IPS-18c (cell line): ENCODE results near the gene SLC9B1.
"Not testable (repeated sequence)": the region's sequence is repeated elsewhere in the genome, so short reads cannot be mapped to it uniquely, and the experiment has no call there.

ENCODE experiments used
- H3K4me3 ChIP-seq: 2 replicates; pipeline ENCODE4 v1.7.0; 2013; ENCODE audit warnings: low read depth, mild to moderate bottlenecking, low read length, moderate library complexity; ENCODE audit not compliant: insufficient read depth
- H3K9me3 ChIP-seq: one replicate; pipeline ENCODE4 v1.6.1; 2013; ENCODE audit warnings: mild to moderate bottlenecking, low read length, moderate library complexity; ENCODE audit not compliant: control insufficient read depth, insufficient read depth

SLC9B1 gene

DNA sequence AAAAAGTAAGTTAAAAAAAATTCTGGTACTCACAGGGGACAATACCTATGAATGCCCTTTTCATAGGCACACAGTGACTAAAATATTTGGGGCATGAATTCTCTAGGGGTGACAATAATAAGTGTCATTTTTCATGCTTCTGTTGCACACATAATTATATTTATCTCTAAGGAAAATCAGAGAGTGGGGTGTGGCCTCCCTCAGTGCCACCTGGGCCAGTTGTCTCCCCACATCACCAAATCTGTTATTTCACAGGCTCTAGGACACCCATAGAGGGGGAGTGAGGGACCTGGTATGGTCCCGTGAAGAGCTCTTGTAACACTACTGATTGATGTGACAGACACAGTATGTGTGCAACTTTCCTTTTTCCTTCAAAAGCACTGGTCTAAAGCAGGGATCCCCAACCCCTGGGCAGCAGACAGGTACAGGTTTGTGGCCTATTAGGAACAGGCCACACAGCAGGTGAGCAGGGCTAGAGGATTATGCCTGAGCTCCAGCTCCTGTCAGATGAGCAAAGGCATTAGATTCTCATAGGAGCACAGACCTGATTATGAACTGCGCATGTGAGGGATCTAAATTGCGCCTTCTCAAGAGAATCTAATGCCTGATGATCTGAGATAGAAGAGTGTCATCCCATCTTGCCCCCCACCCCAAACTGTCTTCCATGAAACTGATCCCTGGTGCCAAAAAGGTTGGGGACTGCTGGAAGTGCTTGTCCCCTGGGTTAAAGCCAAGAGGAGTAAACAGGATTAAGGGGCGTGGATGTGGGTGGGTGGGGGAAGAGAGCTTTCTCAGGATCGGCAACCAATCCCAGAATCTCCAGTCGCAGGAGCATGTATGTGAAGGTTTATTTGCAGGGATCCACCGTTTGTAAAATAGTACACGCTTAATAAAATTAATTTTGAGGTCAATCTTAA, 856 bp downstream of the SLC9B1 start:
- H3K4me3 ChIP-seq, result peak overlapping the region; percentile 45; the same call in 1 of the 2 replicates
- no peaks in the 10 kb centered on the region for H3K9me3 ChIP-seq

DNA sequence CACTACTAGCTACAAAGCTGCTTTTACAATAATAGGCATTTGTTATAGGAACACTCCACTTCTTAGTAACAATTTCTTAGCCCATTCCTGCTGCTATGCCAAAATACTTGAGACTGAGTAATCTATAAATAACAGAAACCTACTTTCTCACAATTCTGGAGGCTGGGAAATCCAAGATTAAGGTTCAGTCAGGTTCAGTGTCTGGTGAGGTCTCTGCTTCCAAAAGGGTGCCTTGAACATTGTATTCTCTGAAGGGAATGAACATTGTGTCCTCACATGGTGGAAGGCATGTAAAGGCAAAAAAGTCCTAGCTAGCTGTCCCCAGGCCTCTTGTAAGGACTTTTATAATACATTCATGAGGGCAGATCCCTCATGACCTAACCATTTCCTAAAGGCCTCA, 7.0 kb downstream of the SLC9B1 start:
- no peaks in the 10 kb centered on the region for H3K9me3 ChIP-seq
- H3K4me3 ChIP-seq, result no peak overlapping the region

DNA sequence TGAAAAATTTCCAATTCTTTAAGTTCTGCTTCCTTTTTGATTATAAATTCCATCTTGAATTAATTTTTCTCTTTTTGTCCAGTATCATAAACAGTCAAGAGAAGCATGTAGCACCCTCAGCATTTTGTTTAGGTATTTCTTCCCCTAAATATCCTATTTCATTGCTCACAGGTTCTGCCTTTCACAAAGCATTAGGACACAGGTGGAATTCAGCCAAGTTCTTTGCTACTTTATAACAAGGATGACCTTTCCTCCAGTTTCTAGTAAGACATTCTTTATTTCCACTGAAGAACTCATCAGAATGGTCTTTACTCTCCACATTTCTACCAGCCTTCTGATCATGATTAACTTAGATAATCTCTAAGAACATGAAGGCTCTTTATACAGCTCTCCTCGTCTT, 7.4 kb downstream of the SLC9B1 start:
- Histone ChIP-seq H3K4me3 (no peak overlapping the region), H3K9me3 (no peaks in the 10 kb centered on the region)

DNA sequence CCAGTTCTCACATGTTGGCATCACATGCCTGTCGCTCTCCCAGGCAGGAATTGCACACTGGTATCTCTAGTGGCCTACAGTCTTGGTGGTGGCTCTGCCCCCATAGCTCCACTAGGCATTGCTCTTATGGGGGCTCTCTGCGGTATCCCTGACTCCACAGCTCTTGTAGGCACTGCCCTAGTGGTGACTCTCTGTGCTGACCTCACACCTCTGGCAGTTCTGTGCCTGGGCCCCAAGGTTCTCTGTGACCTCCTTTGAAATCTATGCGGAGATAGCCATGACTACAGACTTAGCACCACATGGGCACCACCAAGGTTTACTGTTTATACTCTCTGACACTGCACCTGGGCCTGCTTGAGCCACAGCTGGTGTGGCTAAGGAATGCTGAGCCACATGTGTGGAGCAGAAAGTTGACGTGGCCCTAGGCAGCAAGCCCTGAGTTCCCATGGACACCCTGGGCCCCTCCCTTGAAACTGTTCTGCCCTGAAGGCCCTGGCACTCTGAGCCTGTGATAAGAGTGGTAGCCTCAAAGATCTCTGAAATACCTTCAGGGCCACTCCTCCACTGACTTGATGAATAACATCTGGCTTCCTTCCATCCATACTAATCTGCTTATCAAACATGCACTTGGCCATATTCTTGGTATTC, 8.0 kb downstream of the SLC9B1 start:
- Histone ChIP-seq H3K9me3 (no peaks in the 10 kb centered on the region), H3K4me3 (no peak overlapping the region)

DNA sequence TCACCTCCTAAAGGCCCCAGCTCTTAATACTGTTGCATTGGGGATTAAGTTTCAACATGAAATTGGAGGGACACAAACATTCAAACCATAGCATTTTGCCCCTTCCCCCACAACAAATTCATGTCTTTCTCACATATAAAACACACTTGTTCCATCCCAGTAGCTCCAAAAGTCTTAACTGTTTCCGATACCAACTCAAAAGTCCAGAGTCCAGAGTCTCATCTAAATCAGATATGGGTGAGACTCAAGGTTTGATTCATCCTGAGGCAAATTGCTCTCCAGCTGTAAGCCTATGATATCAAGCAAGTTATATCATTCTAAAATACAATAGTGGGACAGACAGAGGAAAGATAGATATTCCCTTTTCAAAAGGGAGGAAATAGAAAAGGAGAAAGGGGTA, 8.7 kb downstream of the SLC9B1 start:
- no peaks in the 10 kb centered on the region for H3K9me3 ChIP-seq
- H3K4me3 ChIP-seq, result no peak overlapping the region

DNA sequence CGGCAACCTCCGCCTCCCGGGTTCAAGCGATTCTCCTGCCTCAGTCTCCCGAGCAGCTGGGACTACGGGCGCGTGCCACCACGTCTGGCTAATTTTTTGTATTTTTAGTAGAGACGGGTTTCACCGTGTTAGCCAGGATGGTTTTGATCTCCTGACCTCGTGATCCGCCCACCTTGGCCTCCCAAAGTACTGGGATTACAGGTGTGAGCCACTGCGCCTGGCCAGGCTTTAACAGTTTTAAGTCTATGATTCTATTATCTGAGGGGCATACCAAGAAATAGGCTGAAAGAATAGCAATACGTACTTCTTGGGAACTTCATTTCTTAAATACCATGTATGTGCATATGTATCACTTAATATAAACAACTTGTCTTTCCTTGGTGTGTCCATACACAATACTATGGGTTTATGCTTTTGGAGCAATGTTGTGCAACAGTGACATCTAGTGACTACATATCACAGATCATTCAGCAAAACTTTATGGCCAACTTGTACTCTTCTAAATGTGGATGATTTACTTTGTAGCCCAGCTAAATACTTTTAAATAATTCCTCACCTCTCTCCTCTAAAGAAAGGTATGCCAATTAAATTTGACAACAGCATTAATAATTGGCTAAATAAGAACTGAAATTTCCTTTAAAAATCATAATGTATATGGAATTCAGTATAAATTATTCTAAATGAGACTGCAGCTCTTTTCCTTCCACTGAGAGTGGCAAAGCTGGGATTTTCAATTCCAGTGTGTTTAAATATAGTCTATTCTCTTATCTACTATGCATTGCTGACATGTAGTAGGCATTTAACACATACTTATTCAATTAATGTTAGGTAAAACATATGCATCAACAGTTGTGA, 10.4 kb downstream of the SLC9B1 start:
- no peak overlapping the region for H3K4me3 ChIP-seq
- H3K9me3 ChIP-seq, result no peaks in the 10 kb centered on the region

DNA sequence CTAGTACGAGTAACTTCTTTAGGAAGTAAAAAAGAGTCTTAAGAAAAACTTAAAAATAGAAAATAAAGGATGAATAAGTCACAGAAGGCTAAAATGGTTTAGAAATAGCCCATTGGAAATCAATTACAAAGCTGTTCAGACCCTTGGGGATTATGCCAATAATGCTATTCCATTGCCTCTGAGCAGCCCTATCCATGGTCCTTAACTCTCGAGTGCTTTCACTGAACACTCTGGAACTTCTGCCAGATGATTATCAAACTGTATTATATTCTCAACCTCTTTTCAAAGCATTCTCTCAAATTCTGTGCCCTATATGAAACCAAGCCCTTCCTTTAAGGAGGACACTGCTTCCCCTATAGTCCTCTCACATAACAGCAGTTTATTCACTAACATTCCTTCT, 17.0 kb downstream of the SLC9B1 start:
- H3K4me3 ChIP-seq, result no peak overlapping the region

DNA sequence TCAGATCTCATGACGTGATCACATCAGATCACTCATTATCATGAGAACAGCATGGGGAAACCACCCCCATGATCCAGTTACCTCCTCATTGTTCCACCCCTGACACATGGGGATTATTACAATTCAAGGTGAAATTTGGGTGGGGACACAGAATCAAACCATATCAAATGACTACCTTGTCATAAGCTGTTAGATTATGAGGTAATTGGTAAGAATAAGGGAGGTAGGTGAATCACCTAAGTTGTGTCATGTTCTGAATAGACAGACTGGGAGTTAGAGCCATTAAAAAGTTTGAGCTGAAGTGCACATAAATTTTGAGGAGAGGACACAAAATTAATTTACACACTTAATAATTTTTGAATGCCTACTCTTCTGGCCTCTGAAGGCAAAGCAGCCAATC, 24.7 kb downstream of the SLC9B1 start:
- no peak overlapping the region for H3K4me3 ChIP-seq
- H3K9me3 ChIP-seq, result no peaks in the 10 kb centered on the region

More for the DNA sequence above, 17.0 kb downstream of the SLC9B1 start:
- H3K9me3 ChIP-seq, result no peaks in the 10 kb centered on the region

DNA sequence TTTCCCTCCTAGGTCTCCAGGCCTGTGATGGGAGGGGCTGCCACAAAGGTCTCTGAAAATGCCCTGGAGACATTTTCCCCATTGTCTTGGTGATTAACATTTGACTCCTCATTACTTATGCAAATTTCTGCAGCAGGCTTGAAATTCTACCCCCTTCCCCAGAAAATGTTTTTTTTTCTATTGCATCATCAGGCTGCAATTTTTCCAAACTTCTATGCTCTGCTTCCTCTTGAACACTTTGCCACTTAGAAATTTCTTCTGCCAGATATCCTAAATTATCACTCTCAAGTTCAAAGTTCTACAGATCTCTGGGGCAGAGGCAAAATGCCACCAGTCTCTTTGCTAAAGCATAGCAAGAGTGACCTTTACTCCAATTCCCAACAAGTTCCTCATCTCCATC, 25.5 kb downstream of the SLC9B1 start:
- H3K4me3 ChIP-seq, H3K9me3 ChIP-seq: not testable (repeated sequence)

DNA sequence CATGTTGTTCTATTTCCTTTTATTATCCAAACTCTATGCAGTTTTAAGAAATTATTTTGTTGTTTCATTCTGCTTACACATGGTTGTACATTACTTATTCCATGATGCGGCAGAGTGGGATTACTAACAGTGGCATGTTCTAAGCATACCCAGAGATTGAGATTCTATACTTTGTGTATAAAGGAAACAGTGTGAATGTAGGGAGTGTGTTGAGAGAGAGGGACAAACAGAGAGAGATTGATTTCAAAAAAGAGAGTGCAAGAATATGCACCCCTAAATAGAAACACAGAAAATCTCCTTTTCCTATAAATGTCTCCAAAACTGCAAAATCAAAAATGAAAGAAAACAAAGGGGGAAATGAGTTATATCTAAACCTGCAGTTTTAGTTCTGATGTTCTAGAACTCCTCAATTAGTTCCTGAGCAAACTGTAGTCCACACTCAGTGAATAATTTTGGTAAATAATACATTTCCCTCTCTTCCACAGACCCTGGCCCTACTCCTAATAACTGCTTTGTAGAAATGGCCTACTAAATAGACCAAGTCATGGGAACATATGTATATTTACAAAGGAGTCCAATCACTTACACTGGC, 31.0 kb downstream of the SLC9B1 start:
- no peaks in the 10 kb centered on the region for H3K9me3 ChIP-seq
- H3K4me3 ChIP-seq, result no peak overlapping the region

DNA sequence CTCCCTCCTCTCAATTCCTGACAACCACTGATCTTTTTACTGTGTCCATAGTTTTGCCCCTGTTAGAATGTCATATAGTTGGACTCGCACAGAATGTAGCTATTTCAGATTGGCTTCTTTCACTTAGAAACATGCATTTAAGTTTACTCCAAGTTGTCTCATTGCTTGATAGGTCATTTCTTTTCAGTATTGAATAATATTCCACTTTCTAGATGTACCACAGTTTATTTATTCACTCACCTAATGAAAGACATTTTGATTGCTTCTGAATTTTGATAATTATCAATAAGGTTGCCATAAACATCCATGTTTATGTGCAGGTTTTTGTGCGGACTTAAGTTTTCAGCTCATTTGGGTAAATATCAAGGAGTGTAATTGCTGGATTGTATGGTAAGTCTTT, 38.5 kb downstream of the SLC9B1 start:
- Histone ChIP-seq H3K4me3 (no peak overlapping the region), H3K9me3 (no peaks in the 10 kb centered on the region)

DNA sequence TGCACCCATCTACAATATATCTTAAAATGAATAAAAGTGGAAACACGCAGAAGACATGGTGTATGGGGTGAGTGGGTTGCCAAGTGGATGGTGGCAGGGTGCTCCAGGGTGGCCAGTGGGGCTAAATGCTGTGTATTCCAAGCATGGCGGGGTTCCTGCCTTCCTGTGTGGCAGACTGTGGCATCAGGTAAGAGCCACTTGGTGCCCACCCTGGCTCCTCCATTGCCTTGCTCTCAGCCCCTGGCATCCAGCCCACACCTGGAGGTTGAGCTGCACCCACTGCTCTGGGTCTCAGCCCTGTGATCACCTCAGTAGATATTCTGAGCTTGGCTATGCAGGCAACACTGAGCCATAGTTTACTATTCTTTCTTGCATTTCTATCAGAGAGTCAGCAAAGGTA, 57.7 kb downstream of the SLC9B1 start:
- not testable (repeated sequence) for H3K9me3 ChIP-seq, H3K4me3 ChIP-seq

DNA sequence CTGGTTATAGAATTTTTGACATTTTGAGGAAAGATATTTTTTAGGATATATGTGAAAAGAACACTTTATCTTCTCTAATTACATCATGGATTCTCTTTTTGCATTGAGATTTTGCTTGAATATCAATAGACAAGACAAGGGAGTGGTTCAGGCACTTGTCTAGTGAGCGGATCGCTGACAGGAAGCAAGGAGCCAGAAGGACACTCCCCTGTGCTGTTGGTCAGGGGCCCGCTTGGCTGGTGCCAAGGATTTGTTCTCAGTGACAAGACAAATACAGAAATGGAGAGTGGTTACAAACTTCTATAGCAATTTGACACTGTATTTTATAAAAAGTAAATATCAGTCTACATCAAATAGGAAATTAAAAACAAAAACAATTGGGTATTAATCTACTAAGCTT, 60.0 kb downstream of the SLC9B1 start:
- H3K9me3 ChIP-seq, result no peaks in the 10 kb centered on the region

DNA sequence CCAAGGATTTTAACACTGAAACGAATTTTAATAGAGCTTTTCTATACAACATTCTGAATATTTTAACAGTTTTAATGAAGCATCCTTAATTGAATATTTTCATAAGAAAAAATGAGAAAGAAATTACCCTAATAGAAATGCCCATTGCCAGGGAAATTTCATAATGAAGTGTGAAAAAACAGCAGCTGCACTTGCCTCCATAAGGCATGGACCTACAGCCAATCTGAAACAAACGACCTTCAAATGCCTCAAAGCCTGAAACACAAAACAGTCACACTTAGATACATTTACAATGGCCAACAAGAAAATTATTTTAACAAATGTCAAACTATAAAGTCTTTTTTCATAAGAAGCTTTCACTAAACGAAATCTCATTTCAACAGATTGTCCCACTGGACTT, 74.4 kb downstream of the SLC9B1 start:
- no peak overlapping the region for H3K4me3 ChIP-seq
- H3K9me3 ChIP-seq, result no peaks in the 10 kb centered on the region

More for the DNA sequence above, 60.0 kb downstream of the SLC9B1 start:
- no peak overlapping the region for H3K4me3 ChIP-seq

DNA sequence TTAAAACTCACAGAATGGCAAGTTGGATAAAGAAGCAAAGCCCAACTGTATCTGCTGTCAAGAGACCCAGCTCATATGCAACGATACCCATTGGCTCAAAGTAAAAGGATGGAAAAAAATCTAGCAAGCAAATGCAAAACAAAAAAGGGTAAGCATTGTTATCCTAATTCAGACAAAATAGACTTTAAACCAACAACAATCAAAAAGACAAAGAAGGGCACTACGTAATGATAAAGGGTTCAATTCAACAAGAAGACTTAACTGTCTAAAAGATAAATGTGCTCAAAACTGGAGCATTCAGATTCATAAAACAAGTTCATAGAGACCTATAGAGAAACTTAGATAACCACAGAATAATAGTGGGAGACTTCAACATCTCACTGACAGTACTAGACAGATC, 81.4 kb downstream of the SLC9B1 start:
- H3K9me3 ChIP-seq, H3K4me3 ChIP-seq: not testable (repeated sequence)

DNA sequence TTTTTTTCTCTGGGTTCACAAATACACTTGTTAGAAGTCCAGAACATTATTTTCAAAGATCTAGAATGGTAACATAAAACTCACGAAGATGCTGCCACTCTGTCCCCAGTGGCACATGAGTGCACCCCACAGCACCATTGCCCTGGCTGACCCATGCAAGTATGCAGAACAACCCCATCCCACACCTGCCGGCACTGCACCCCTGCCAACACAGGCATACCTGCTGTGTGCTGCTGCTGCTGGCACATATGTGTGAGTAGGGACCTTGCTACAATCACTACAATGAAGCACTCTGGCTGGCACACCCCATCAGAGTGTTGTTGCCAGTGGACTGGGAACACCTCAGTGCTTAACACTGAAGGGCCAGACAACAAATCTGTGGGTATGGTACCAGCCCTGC, 83.8 kb downstream of the SLC9B1 start:
- Histone ChIP-seq H3K9me3 (no peaks in the 10 kb centered on the region), H3K4me3 (no peak overlapping the region)

DNA sequence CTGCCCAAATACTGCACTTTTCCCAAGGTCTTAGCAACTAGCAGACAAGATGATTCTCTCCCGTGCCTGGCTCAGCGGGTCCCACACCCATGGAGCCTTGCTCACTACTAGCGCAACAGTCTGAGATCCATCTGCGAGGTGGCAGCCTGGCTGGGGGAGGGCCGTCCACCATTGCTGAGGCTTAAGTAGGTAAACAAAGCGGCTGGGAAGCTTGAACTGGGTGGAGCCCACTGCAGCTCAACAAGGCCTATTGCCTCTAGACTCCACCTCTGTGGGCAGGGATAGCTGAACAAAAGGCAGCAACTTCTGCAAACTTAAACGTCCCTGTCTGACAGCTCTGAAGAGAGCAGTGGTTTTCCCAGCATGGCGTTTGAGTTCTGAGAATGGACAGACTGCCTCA, 99.8 kb downstream of the SLC9B1 start:
- not testable (repeated sequence) for H3K4me3 ChIP-seq, H3K9me3 ChIP-seq
